Retina (tissue), 1 donor: ENCODE measurements around the gene ADORA3.
A peak's percentile ranks its signal among the peaks of the same experiment; 100 is the strongest.

Experiments used
- DNase-seq: peaks from one replicate; pipeline ENCODE4 v3.0.0-alpha.2; 2016

Gene ADORA3

DNA sequence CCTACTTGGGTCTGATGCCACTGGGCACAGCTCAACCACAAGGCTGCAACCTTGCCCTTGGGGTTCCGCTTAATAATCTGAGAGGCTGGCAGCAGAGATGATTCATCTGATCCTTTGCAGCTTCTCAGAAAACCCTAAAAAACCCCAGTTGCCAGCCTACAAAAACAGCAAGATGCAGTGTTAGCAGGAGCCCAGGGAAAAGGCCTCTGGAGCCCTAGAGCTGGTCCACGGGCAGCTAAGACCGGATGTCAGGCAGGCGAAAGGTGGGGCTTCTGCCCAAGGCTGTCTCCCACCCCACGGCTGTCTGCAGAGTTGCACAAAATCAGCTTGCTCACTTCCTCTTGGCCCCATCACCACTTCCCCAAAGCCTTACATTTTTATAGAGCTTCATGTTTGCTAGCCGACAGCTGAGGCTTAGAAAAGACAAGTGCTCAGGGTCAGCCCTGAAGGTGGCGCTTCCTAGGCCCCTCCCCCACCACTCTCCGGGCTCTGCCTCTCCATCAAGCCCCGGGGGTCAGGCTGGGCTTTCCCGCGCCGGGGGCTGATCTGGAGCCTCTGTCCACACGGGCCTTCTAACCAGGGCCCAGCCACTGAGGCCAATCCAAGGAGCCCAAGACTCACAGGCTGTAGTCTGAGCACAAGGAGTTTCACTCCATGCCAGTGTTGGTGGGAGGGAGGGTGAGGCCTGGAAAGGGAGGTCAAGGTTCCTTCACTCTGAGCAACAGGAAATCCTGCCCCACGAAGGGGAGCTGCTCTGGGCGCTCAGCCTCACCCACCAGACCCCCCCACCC is 4.2 kb upstream of the ADORA3 start:
- DNase-seq: peak; percentile 95

DNA sequence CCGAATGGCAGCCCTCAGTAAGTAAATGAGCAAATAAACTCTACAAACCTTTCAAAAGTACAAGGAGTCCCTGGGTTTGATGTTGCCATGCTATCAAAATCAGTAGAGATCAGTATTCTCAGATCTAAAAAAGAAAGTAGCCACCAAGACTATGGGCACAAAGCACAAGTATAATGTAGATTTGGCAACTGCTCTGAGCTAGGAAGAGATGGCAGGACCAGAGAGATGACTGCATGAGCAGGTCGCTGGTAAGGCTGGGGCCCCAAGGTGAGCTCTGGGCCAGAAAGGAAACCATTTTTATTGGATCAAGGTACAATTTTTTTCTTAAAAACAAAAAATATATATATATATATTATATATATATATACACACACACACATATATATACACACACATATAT is 3.1 kb upstream of the ADORA3 start:
- DNase-seq: no peak

DNA sequence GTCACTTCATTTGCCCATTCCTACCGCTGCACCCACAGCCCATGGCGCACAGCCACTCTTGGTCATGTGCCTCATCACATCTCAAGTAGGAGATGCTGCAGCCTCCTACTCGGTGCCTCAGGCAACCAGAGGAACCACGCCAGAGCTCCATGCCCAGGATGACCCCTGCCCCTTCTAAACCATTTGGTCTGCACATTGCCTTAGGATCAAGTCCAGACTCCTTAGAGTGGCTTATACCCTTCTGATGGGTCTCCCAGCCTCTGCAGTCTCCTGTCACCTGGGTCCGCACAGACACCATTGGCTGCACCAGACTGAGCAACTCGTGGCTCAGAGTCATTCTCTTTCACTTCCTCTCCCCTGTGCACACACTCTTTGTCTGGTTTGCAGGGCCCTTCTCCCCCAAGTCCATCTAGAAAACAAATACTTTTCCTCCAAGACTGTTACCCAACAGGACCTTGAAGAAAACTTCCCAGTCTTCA is 2.2 kb upstream of the ADORA3 start:
- no peak for DNase-seq

DNA sequence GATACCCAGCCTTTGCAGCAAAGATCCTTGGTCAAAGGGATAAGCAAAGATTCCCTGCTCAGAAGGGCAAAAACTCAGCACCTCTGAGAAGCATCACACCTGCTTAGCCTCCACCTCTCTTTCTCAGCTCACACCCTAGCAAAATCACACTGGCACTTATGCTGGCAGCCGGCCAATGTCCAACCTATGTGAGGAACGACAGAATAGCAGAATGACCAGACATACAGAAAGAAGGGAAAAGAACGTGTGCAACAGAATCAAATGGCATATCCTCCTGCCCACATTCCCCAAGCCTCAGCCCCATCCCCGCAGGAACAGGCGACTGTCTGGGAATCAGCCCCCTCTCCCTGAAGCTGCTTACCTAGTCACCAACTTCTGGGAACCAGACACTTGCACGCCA is 664 bp upstream of the ADORA3 start:
- DNase-seq: no peak

DNA sequence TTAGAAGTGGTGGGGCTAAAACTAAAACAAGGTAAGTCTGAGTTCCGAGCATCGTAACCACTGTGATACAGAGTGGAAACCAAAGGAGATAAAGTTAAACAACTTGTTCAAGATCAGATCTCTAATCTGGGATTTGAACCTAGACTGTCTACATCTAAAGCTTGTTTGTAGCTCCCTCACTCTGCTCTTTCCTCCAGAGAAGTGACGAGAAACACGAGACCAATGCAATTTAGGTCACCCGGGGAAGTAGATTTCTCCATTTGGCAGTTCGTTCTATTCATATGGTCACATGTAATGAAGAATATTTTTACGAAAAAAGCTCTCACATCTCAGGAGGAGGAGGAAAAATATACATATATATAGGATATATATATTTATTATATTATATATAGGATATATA is 1.8 kb downstream of the ADORA3 start:
- no peak for DNase-seq

DNA sequence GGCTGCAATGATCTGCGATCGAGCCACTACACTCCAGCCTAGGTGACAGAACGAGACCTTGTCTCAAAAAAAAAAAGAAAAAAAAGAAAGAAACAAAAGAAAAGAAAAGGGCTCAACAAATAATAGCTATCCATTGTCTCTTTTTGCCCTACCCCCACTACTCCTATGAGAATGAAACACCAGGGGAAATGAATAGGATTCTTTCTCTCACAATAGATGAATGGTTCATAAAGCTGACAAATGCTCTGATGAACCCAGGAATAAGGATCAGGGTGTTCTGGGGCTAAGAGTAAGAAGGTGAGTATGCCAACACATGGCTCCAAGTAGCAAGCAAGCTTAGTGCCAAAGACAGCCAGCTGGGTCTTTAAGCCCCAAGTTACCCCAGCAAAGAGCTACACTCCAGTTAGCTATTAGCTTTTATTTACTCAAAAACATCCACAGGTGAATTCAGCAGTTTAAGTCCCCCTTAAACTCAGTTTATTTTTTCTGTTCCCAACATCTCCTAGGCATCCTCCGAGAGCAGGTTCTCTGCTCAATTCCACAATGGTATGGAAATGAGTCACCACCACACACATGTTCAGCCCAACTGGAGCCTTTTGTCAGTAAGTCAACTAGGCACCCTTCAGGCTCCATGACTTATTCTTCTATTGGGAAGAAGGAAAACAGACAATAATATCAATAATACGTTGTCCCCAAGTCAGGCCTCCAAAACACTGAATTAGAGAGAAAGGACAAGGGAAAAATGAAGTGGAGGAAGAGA is 4.2 kb downstream of the ADORA3 start:
- DNase-seq: no peak

DNA sequence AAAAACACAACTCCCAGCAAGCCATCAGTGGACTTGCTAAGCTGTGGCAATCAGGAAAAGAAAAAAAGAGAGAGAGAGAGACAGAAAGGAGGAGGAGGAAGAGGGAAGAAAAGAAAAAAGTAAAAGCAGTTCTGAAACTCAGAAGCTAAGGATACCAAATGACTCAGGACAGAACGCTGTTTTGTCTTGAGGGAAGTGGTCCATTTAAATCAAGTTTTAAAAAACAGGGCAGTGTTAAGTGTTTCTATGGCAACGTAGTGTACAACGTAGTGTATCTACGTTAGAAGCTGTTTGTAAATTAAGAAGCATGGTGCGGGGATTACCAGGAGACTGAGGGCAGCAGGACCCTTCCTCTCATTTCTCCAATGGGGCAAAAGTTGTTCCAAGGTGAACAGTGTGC is 5.8 kb downstream of the ADORA3 start:
- no peak for DNase-seq

DNA sequence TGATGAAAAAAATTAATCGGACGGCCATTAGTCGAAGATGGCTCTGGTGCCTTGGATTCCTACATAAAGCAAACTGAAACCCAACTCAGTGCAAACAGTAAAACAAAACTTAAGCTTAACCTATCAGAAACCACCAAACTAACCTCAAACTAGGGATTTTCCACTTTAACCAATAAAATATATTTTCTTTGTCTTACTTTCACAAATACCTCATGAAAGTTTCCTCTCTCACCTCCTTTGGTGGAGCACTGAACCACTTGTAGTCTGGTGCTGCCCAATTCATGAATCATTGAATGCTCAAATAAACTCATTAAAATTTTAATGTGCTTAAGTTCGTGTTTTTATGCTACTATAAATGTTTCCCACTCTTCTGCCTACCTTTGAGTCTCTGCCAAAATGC is 7.0 kb downstream of the ADORA3 start:
- DNase-seq: no peak

DNA sequence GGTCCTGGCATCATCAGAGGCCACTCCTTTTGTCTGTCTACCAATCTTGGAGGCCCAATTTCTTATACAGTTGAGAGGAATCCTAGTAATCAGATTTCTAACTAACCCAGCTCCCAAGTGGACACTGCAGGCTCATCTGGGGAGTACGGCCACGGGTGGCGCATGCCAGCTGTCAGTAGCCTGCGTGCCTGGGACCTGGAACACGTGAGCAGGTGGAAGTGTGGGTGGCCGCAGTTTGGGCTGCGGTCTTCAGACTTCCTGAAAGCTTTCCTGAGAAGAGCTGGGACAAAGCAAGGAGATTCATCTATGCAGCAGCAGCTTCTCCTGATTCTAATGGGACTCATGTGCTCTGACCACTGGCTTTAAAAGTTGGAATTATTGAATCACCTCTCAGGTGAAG is 12.4 kb downstream of the ADORA3 start:
- no peak for DNase-seq

DNA sequence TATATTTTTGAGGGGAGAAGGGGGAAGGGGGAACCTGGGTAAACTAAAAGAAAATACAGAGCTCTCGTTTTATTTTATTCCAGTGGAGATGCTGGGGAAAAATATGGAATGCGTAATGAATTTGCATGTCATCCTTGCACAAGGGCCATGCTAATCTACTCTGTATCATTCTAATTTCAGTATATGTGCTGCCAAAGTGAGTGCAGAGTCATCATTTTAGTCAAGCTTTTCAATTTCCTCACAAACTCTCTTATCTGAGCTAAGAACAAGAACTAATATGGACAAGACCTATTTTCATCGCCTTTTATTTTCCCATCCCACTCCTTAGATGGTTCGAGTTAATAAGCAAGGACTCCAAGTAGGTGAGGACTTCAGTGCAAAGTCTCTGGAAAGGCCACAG is 13.2 kb downstream of the ADORA3 start:
- DNase-seq: no peak

DNA sequence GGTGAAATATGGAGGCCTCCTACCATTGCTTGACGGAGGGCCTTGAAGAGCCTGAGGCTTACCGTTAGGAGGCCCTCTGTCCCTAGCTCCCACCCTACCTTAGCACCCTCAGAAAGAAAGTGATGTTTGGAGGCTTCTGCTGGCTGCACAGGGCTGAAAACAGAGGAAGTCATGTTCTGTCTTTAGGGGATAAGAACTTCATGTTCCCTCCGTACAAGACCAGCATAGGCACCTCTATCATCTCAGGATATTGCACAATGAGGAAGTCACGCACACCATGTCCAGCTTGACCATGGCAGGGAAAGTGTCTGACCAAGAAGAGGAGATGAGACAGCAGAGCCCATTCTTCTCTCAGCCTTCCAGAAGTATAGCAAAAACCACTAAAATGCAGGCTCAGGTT is 13.8 kb downstream of the ADORA3 start:
- no peak for DNase-seq

DNA sequence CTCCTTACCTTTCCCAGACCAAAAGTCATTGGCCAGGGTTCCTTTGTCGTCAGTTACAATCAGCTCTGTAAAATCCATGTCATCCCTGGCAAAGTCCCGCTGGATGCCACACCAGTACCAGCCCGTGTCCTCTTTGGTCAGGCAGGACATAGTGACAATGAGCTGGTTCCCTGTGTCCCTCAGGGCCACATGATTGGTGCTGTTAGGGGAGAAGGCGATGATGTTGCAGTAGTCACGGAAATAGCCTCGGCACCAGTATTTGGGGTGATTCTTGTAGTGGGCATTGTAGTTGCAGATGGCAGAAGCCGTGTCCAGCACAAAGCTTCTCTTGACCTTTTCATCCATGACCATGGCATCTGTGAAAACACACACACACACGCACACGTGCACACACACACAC is 14.8 kb downstream of the ADORA3 start:
- no peak for DNase-seq

DNA sequence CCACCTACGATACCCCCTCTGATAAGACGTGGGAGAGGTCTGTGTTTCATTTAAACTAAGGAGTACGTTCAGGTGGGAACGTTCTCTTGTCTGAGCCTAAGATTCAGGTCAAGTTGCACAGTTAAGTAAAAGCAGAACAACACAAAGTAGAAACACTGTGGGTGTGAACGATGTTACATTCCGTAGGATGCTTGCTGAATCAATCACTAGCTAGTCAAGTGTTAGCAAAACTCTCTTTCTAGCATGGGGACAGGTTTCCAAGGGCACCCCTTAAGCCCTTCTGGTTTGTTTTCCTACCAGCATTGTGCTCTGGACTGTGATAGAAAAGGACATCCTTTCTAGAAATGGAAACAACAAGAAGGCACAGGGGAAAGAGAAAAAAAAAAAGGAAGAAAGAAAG is 16.3 kb downstream of the ADORA3 start:
- DNase-seq: no peak

DNA sequence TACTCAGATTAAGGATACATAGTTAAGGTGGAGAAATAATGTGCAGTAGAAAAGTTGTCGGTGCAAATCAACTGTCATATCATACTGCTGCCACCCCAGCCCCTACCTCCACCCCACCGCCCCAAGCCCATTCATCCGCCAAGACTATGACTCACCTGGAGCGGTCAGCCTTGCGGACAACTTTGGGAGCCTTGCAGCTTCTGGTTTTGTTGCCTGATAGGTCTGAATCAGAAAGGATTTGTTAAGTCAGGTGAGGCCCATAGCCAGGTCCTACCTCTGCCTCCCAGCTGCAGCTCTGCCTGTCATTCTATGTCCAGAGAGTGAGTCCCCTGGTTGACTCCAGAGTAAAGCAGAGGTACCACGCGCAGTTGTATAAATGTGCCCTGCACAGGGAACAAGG is 17.0 kb downstream of the ADORA3 start:
- DNase-seq: no peak

DNA sequence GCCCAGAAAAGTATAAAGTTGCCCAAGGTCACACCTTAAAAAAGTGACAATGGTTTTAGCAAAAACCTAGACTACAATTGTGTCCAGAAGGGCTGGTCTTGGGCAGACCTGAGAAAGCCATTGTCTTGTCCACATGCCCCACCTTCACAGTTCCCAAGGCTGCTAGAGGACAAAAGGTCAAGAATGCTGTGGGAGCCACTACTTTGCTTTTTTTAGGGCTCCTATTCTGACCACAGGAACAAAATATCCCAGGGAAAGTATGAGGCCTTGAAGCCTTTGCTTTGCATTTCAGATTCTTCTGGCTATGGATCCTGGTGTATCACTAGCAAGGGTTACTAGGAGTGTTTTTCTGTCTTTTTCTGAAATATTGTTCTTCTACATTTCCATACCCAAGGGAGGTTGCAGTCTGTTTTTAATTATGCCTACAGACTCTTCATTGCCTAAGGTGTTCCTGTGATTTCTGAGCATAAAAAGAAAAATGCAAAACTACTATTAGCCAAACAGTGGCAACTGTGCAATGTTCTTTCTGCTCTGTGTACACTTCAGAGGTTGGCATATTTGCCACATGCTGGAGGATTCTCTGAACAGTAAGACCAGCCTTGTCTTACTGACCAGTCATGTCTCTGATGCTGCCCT is 18.9 kb downstream of the ADORA3 start:
- DNase-seq: no peak

DNA sequence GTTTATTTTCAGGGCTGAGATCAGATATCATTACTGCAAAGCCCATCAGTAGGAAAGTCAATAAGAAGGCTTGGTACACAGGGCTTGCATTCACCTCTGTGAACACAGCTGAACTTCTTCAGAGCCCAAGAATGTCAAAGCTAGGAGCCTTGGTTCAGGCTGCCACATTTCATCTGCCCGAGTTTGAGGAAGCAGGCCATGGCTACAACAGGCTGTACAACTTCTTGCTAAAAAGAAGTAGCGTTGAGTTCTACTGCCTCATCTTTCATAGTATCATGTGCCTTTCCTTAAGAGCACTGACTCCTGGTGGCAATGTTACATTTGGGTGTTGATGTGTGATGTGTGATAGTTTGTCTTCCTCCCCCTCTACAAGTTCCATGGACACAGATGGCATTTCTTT is 19.6 kb downstream of the ADORA3 start:
- DNase-seq: no peak

DNA sequence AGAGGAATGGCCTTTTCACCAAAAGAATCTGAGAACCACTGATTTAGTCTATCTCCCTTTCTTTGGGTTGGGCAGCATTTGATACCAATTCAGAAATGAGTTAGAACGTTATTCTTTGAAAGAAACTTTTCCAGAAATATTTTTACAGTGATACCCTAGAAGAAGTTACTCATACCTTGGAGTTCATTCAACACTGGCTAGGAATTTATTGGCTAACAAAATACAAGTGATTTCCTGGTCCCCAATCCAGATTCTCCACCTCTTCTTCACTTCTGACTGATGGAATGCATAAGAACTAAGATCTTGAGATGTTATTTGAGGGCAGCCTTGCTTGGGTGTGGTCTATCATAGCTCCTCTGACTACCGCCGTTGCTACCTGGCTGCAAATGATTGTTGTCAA is 20.3 kb downstream of the ADORA3 start:
- DNase-seq: no peak

DNA sequence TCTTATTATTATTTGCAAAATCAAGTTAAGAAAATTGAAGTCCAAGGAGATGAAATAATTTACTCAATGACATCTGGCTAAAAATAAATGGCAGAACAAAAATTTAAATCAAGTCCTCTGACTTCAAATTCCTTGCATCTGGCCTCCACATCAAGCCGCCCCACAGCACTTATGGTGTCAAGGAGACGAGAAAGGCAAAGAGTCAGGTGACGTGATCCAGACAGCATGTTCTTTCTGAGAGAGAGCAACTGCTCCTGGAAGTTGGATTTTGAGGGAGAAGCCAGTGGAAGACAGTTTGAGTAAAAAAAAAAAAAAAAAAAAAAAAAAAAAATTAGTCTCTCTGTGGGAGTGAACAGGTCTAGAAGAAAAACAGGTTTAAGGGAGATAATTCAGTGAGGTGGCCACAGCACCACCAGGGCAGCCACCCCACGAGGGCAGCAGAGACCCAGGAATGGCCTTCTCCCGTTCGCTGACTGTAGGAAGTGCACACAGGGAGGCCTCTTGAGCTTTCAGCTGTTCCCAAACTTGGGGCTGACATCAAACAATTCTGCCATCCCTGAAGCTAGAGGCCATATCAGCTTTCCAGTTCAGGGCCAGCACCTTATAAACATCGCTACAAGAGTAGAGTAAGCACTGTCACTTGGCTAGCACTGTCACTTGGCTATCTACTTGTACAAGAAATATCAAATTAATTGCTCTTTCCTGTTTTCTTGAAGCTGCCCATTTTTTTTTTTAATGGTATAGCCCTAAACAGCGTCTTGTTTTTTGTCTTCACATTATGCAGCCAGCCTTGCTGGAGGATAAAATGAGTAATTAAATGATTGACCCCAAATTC is 21.8 kb downstream of the ADORA3 start:
- DNase-seq: peak; percentile 69

DNA sequence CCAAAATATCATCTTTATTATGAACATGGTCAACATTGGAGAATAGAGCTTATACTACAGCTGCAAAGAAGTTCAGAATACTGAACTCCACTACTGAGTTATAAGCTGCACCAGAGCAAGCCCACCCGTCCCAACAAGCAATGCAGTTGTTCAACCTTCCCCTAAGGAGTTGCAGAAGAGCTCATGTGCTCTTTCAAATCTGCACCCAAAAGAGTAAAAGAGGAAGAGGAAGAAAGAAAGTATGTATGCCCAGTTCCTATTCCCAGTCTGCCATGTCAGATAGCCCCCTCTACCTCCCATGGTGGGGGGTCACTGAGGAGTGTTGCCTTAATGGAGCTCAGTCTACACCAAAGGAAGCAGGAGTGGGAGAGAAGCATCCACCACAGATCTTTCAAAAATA is 22.8 kb downstream of the ADORA3 start:
- DNase-seq: no peak

DNA sequence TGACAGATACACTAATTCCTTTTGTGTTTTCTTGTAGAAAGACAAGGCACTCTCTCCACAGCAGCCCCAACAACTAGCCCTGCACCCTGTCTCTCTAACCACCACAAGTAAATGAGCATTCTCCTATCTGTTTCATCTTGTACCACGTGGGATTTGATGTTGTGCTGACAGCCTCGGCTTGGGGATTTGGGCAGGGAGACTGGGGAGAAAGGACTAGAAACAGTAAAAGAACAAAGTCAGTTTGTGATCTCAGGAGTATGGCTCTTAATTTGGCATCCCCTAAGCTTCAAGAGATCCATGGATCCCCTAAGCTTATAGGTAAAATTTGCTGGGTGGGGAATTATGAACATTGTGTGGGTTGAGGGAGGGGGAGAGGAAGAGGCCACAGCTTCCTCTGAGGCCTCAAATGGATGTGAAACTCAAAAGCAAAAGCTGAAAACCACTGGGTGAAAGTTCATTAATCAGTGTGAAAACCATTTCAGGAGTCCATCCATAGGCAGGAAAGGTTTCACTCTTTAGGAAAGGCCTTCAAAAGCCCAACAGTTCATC is 26.6 kb downstream of the ADORA3 start:
- no peak for DNase-seq

DNA sequence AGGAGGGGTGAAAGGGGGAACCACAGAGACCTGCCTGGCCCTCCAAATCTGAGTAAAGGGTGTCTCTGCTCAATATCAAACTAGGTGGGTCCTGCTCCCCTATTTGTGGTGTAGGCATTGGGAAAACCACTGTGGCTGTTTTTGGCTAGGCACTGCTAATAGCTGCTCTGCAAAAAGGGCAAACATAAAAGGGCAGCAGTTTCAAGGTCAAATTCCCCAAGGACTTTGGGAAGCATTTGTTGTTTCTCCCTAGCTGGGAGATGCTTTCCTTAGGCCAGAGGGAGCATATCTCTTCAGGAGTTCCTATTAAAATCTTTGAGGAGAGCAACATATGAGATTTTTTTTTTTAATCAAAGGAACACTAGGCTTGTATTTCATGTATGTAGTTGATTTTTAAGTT is 27.2 kb downstream of the ADORA3 start:
- DNase-seq: no peak

DNA sequence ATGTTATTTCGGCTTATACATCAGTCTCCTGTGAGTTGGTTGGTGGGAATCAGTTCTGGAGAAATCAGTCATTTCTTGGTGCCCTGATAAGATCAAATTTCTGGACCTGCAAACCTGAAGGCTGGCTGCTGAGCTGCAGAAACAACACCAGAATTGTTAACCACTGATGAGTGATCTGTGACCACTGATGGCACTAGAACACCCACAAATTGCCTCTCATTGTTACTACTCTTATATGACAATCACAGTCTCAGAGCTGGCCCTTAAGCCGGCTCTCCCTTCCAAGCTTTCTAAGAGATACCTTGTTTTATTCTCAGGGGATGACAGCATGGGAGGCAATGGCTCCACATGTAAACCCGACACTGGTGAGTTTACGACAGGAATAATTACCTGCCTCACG is 27.7 kb downstream of the ADORA3 start:
- no peak for DNase-seq

DNA sequence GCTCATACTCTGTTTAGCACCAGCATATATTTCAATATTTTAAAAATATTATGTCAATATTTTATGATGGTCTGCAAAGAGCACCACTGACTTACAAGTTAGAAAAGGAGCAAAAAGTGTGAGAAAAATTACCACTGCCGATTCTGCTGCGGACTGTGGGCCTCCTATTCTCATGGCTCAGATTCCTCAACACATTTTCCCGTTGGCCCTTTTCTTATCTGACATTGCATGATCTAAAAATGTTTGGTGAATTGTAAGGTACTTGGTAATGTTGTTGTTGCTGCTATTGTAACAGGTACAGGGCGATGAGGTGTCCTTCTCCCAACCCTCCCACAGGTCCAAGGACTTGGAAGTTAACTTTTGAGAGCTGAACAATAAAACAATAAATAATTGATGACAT is 28.9 kb downstream of the ADORA3 start:
- no peak for DNase-seq
